Osteocyte (in vitro differentiated cells): ENCODE data around the gene PAX5. TPM values are rescaled to one million over a fixed set of nuclear protein-coding genes. Genes with fewer than 3 reads are reported as not detected.

Source experiments
- DNase-seq: peaks from one replicate; pipeline ENCODE4 v3.0.0; 2021; ENCODE audit warnings: mixed read lengths; ENCODE audit not compliant: unreplicated experiment; ENCODE audit errors: extremely low spot score
- H3K27ac Mint-ChIP-seq: one replicate; pipeline ENCODE4 v1.8.0; 2021; ENCODE audit warnings: mild to moderate bottlenecking, mixed read lengths; ENCODE audit not compliant: unreplicated experiment
- H3K27me3 Mint-ChIP-seq: one replicate; pipeline ENCODE4 v1.8.0; 2021; ENCODE audit warnings: mixed read lengths; ENCODE audit not compliant: unreplicated experiment
- H3K36me3 Mint-ChIP-seq: one replicate; pipeline ENCODE4 v1.8.0; 2021; ENCODE audit warnings: mixed read lengths; ENCODE audit not compliant: unreplicated experiment
- H3K4me1 Mint-ChIP-seq: one replicate; pipeline ENCODE4 v1.8.0; 2021; ENCODE audit warnings: mixed read lengths; ENCODE audit not compliant: unreplicated experiment
- H3K4me3 Mint-ChIP-seq: one replicate; pipeline ENCODE4 v1.8.0; 2021; ENCODE audit warnings: mild to moderate bottlenecking, moderate library complexity, mixed read lengths; ENCODE audit not compliant: unreplicated experiment
- H3K9me3 Mint-ChIP-seq: one replicate; pipeline ENCODE4 v1.8.0; 2021; ENCODE audit warnings: mixed read lengths; ENCODE audit not compliant: unreplicated experiment
- total RNA-seq: library from RNA; stranded (reverse); gene quantifications from 2 replicates; pipeline ENCODE4 v1.2.1, GENCODE V29; 2021
- TF ChIP-seq, protein P1 (sequence below): fragments of 200-600 bp; sonication (generic); IDR thresholded peaks from 2 replicates; pipeline ENCODE4 v1.5.0; 2021; ENCODE audit warnings: antibody characterized with exemption, mild to moderate bottlenecking, moderate library complexity

The PAX5 gene
- total RNA-seq, 1 donor from 2014 or later = not detected

DNA sequence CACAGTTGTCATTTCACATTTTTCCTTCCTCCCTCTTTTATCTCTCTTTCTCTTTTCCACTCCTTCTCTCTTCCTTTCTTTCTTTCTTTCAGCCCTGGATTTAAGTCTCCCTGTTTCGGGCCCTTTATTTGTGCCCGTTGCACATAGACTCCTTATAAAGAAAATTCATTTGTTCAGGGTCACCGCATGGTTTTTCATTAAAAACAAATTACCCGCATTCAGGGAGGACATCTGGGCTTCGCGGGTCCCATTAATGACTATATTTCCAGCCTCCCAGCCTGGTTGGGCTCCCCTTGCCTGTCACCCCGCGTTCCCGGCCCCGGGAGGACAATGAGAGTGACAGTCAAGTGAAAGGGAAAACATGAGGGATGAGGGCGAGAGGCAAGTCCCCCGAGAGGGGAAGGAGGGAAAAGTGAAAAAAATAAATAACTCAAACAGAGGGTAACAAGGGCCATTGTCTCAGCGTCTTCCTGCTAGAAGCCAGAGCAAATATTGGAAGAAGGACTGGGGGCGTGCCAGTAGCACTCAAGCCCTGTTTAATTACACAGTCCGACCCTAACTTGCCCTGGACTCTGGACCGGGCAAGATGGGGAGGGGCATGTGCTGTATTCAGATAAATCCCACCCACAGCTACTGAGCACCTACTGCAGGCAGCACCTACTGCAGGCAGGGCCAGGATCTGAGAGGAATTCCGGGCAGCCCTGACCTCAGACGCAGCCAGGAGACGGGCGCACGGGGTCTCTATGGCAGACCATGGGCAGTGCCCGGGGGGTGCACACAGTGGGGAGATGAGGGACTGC is 166.2 kb downstream of the PAX5 start:
- no peak for DNase-seq
- Mint-ChIP-seq H3K4me1 (no peaks in the 10 kb centered on the region), H3K9me3 (no peaks in the 10 kb centered on the region), H3K27me3 (peaks cover 48% of the 10 kb centered on the region), H3K36me3 (no peaks in the 10 kb centered on the region), H3K4me3 (no peak overlapping the region), H3K27ac (no peak overlapping the region)
- TF ChIP-seq, protein P1, sequence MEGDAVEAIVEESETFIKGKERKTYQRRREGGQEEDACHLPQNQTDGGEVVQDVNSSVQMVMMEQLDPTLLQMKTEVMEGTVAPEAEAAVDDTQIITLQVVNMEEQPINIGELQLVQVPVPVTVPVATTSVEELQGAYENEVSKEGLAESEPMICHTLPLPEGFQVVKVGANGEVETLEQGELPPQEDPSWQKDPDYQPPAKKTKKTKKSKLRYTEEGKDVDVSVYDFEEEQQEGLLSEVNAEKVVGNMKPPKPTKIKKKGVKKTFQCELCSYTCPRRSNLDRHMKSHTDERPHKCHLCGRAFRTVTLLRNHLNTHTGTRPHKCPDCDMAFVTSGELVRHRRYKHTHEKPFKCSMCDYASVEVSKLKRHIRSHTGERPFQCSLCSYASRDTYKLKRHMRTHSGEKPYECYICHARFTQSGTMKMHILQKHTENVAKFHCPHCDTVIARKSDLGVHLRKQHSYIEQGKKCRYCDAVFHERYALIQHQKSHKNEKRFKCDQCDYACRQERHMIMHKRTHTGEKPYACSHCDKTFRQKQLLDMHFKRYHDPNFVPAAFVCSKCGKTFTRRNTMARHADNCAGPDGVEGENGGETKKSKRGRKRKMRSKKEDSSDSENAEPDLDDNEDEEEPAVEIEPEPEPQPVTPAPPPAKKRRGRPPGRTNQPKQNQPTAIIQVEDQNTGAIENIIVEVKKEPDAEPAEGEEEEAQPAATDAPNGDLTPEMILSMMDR = no peak

DNA sequence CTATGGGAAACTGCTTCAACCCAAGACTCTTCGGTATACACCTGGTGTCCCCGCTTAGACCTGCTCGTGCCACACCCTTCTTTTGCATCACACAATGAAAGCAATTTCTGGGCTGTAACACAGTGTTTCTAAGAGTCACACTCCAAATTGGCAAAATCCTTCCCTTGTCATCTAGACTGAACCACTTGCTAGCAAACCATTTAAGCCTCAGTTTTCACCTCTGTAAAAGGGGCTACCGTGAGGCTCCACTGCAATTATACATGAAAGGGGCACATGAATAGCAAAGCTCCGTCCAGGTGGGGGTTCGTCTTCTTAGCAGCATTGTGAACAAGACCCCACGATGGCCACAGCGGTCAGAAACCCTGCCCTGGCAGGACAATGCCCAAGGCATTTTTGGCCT is 166.8 kb downstream of the PAX5 start:
- H3K4me1 Mint-ChIP-seq = no peaks in the 10 kb centered on the region
- no peak overlapping the region for H3K27ac Mint-ChIP-seq
- no peaks in the 10 kb centered on the region for H3K36me3 Mint-ChIP-seq
- no peaks in the 10 kb centered on the region for H3K9me3 Mint-ChIP-seq
- TF ChIP-seq, protein P1 = no peak
- H3K4me3 Mint-ChIP-seq = no peak overlapping the region
- peaks cover 45% of the 10 kb centered on the region for H3K27me3 Mint-ChIP-seq
- DNase-seq = no peak

DNA sequence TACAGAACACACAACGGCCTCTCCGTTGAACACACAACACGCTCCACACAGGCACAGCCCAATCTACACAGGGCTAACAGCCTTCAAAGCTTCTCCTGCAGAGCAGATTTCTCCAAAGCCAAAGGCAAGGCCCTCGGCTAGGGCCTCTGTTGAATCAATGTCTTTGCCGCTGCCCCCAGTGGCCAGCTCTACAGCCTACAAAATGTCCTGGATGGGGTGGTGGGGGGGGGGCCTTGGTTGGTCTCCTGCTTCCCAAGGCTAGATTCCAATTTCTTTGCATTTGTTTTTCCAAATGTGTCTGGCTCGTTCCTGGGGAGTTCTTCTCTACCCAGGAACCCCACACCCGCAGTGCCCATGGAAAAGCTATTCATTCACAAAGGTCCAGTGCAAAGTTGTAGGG is 167.2 kb downstream of the PAX5 start:
- peaks cover 44% of the 10 kb centered on the region for H3K27me3 Mint-ChIP-seq
- no peak for DNase-seq
- no peaks in the 10 kb centered on the region for H3K4me1 Mint-ChIP-seq
- H3K4me3 Mint-ChIP-seq = no peak overlapping the region
- TF ChIP-seq, protein P1 = no peak
- no peaks in the 10 kb centered on the region for H3K36me3 Mint-ChIP-seq
- no peaks in the 10 kb centered on the region for H3K9me3 Mint-ChIP-seq
- H3K27ac Mint-ChIP-seq = no peak overlapping the region

DNA sequence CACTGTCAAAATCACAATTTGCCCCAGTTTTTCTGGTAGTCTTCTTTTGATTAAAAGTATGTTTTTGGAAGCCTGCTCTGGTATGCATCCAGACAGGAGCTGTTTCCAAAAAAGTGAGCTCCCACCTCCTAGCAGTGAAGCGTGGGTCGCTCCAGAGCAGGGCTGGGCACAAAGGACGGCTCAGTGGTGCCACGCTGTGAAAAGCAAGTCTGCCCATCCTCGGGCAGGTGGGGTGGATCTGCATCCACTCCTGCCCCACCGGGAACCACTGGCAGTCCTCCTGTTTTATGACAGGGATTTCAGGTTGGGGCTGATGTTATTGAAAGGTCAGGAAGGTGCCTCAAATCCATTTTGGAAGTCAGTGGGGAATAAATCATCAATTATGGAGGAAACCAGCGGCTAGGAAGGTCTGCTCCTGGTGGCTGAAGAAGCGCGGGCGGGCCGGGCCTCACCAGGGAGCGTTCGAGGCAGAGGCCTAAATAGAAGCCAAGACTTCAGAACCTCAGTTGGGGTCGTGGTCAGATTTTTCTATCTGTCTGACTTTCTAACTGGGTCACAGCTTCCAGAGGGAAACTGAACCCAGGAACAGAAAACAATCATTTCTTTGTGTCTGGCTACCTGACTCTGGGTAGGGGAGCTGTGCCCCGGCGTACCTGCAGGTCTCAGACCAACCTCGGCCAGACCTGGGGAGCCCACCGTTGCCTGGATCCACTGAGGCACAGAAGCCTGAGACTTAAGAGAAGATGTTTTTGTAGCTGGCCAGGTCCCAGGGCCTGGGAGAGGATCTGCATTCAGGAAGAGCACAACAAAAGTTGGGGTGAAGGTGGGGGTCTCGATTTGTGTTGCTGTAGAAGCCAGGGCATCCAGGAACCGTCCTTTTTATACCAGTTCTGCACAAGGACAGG is 168.1 kb downstream of the PAX5 start:
- Mint-ChIP-seq H3K27ac (no peak overlapping the region), H3K4me3 (no peak overlapping the region), H3K36me3 (no peaks in the 10 kb centered on the region), H3K4me1 (no peaks in the 10 kb centered on the region), H3K9me3 (no peaks in the 10 kb centered on the region), H3K27me3 (peaks cover 38% of the 10 kb centered on the region)
- no peak for DNase-seq
- TF ChIP-seq, protein P1 = no peak
